SK-N-MC (cell line): ENCODE measurements around the gene FAM234B.

Experiments used
- DNase-seq: peaks from one replicate; pipeline ENCODE4 v3.0.0-alpha.2; 2011; ENCODE audit warnings: low read depth, low spot score
- H3K27ac ChIP-seq: fragments of 200-600 bp; sonication (generic); 2 replicates; pipeline ENCODE4 v1.5.1; 2016; ENCODE audit warnings: mixed run types
- H3K36me3 ChIP-seq: fragments of 200-600 bp; sonication (generic); 2 replicates; pipeline ENCODE4 v1.6.1; 2017; ENCODE audit warnings: antibody characterized with exemption, low read length, mixed read lengths; ENCODE audit not compliant: insufficient read depth
- H3K4me3 ChIP-seq: fragments of 200-600 bp; sonication (generic); 2 replicates; pipeline ENCODE4 v1.5.1; 2016
- H3K9ac ChIP-seq: fragments of 200-600 bp; sonication (generic); 2 replicates; pipeline ENCODE4 v1.8.0; 2017; ENCODE audit warnings: mixed run types, mixed read lengths; ENCODE audit not compliant: insufficient read length
- H3K9me3 ChIP-seq: fragments of 200-600 bp; sonication (generic); 2 replicates; pipeline ENCODE4 v1.6.1; 2017; ENCODE audit warnings: low read depth, mild to moderate bottlenecking, antibody characterized with exemption, low read length, moderate library complexity, mixed read lengths
- EZH2 ChIP-seq: fragments of 200-600 bp; sonication (generic); IDR thresholded peaks from one replicate; pipeline ENCODE4 v1.6.1; 2017; ENCODE audit warnings: antibody characterized with exemption
- FOXP2 ChIP-seq: optimal IDR thresholded peaks from 2 replicates; pipeline ENCODE3; 2011; ENCODE audit warnings: mild to moderate bottlenecking, moderate library complexity; ENCODE audit not compliant: insufficient read depth; ENCODE audit errors: extremely low read length, control extremely low read depth
- POLR2AphosphoS5 ChIP-seq: IDR thresholded peaks from 2 replicates; pipeline ENCODE4 v1.6.1; 2012; ENCODE audit warnings: mild to moderate bottlenecking, low read depth, low read length, borderline replicate concordance

The FAM234B gene

DNA sequence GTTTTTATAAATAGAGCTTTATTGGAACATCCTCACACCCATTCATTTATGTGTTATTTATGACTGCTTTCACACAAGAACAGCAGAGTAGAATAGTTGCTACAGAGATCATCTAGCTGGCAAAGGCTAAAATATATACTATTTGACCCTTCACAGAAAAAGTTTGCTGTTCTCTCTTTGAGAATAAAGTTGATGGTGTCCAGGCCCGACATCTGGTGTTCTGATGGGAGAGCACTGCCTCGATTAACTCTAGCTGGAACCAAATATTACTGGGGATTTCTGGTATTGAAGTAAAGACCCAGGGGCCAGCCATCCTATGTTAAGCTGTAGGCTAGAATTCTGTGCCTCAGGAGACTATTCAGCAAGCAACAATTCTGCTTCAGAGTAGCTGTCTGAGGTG, 21.8 kb downstream of the FAM234B start:
- H3K27ac ChIP-seq, result no peak overlapping the region
- DNase-seq, result no peak
- TF ChIP-seq FOXP2, result no peak
- TF ChIP-seq POLR2AphosphoS5, result no peak
- TF ChIP-seq EZH2, result no peak
- H3K9ac ChIP-seq, result no peak overlapping the region
- H3K9me3 ChIP-seq, result no peaks in the 10 kb centered on the region
- H3K36me3 ChIP-seq, result peaks cover 12% of the 10 kb centered on the region
- H3K4me3 ChIP-seq, result no peak overlapping the region

DNA sequence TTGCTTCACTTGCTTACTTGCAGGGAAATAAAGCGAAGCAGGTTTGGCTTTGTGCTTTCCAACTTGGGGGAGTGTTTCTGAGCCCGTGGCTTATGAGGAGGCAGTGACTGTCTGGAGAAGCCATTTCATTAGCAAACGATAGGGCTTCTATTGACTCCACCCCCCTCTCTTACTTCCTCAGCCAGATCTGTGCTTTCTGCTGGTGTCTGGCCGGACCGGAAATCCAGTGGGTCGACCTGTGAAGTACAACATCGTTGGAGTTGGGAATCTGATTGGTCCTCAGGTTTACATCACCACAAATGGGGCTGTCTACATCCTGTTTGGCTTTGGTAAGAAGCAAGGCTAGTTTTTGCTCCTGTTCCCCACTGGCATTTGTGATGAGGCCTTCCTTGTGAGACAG, 22.3 kb downstream of the FAM234B start:
- no peak overlapping the region for H3K27ac ChIP-seq
- H3K36me3 ChIP-seq, result peaks cover 11% of the 10 kb centered on the region
- H3K9me3 ChIP-seq, result no peaks in the 10 kb centered on the region
- no peak overlapping the region for H3K9ac ChIP-seq
- TF ChIP-seq POLR2AphosphoS5, result no peak
- no peak overlapping the region for H3K4me3 ChIP-seq
- no peak for DNase-seq

DNA sequence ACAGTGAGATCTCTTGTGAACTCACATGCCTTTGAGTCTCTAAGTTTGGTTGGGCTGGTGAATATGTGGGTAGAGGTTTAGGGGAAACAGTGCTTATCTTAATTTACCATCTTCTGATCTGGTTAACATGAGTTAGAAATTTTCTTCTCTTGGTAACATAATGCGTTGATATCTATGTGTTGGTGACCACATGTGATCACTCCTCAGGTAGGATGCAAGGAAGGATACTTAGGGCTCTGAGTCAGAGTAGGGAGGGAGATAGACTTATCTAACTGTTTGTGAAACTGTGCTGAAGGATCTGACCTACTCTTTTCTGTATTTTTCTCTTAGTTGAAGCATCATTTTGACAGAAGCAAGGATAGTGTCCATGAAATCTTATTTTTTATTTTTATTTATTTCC, 23.1 kb downstream of the FAM234B start:
- no peak overlapping the region for H3K9ac ChIP-seq
- H3K27ac ChIP-seq, result no peak overlapping the region
- no peaks in the 10 kb centered on the region for H3K9me3 ChIP-seq
- peaks cover 4% of the 10 kb centered on the region; the same call in 1 of the 2 replicates for H3K36me3 ChIP-seq
- H3K4me3 ChIP-seq, result no peak overlapping the region
- no peak for DNase-seq
- TF ChIP-seq POLR2AphosphoS5, result no peak
- TF ChIP-seq EZH2, result no peak
- TF ChIP-seq FOXP2, result no peak

DNA sequence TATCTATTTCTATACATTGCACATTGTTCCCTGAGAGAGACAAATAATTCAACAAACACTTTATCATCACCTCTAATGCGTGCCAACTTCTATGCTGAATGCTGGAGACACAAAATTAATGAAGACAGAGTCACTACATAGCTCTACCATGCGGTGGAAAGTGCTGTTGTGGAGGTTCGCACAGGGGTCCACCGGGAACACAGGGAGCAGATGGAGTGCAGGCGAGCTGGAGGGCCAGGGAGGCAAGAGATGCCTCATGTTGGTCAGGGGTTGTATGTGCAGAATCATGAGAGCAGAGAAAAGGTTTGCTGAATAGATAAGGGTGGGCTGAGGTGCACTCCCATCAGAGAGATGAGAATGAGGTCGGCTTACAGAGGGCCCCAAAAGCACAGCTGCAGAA, 25.2 kb downstream of the FAM234B start:
- Histone ChIP-seq H3K9ac (no peak overlapping the region), H3K27ac (no peak overlapping the region), H3K4me3 (no peak overlapping the region), H3K9me3 (no peaks in the 10 kb centered on the region), H3K36me3 (peaks cover 4% of the 10 kb centered on the region; the same call in 1 of the 2 replicates)
- no peak for DNase-seq
- no peak for TF ChIP-seq FOXP2
- no peak for TF ChIP-seq EZH2
- no peak for TF ChIP-seq POLR2AphosphoS5

DNA sequence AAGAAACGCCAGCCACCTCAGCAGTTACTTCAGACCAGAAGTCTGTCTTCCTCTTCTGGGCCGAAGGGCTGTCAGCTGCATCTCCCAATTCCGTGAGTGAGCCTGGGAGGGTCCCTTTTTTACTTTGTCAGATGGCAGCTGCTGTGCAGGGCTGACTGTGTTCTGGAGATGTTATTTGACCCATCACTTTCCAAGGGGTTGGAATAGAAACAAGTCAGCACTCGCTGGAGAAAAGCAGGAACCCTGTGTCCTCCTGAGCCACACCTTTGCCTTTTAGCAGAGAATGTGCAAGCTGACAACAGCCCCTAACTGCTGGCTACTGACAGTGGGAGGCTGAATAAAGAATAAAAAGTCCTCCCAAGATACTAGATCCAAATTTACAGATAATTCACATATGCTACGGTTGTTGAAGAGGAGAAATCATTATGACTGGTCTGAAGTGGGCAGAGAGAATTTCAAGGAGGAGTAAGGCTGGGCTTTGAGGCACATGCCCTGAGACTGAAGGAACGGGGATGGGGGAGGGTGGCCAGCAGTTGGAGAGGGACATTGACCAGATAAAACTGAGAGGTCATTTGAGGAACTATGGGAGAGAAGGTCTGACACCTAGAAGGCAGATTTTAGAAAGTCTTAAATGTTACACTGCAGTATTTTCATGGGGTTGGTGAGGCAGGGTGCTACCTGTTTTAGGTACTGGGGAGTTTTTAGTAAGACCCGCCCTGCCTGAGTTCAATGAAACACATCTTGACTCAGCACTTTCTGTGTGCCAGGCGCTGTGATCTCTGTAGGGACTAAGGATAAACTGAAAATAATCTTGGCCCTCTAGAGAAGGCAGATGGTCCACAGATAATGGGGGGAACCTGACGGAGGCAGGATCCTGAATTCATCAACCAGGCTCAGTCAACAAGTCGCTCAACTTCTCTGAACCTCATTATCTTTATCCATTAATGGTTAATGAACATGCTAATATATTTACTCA, 27.4 kb downstream of the FAM234B start:
- DNase-seq, result no peak
- no peaks in the 10 kb centered on the region for H3K9me3 ChIP-seq
- H3K36me3 ChIP-seq, result peaks cover 9% of the 10 kb centered on the region; the same call in 1 of the 2 replicates
- no peak overlapping the region for H3K4me3 ChIP-seq
- no peak for TF ChIP-seq POLR2AphosphoS5
- TF ChIP-seq EZH2, result no peak
- no peak overlapping the region for H3K27ac ChIP-seq
- no peak overlapping the region for H3K9ac ChIP-seq

DNA sequence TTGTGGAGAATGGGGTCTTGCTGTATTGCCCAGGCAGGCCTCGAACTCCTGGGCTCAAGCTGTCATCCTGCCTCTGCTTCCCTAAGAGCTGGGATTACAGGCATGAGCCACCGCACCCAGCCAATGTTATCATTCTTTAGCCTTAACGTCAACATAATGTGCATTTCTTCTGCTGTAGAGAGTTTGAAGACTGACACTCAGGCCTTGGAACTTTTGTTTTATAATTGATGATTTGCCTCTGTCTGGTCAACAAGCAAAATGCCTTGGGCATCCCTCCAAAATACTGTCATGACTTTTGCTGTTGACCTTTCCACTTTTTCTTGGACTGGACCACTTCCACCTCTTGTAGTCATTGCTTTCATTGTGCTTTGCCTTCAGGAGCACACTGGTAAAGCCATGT, 29.0 kb downstream of the FAM234B start:
- Histone ChIP-seq H3K36me3 (peaks cover 9% of the 10 kb centered on the region; the same call in 1 of the 2 replicates), H3K9ac (no peak overlapping the region), H3K9me3 (no peaks in the 10 kb centered on the region), H3K4me3 (no peak overlapping the region), H3K27ac (no peak overlapping the region)
- no peak for DNase-seq
- TF ChIP-seq POLR2AphosphoS5 (no peak), EZH2 (no peak), FOXP2 (no peak)

DNA sequence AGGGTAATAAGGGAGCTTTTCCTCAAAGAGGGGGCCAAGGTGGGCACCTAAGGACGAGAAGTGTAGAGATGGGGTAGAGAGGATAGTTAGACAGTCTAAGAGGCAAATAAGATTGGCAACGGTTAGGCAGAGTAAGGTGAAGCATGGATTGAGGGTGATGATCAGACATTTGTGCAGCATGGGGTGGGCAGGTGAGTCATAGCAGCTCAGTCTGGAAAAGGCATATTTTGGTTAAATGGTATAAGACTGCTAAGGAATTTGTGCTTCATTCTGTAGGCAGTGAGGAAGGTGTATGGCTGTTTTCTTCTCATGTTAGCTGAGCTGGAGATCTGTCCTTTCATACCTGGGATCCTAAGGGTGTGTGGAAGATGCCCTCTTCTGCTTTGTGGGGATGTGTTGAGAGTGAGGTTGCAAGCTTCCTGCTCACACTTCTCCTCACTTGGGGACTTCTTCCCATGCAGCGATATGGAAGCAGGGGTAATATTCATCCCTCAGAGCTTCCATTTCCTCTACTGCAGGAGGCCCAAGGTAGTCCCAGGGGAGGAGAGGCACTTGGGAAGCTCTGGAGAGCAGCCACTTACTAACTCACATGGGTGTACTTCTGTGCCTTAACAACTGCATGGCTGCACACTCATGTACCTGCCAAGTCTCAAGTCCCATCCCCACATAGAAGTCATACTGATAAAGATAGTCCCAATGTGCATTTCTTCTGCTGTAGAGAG, 30.4 kb downstream of the FAM234B start:
- TF ChIP-seq POLR2AphosphoS5 (no peak), EZH2 (no peak), FOXP2 (no peak)
- Histone ChIP-seq H3K9me3 (no peaks in the 10 kb centered on the region), H3K9ac (no peak overlapping the region), H3K4me3 (no peak overlapping the region), H3K36me3 (peaks cover 9% of the 10 kb centered on the region; the same call in 1 of the 2 replicates), H3K27ac (no peak overlapping the region)
- DNase-seq, result no peak

DNA sequence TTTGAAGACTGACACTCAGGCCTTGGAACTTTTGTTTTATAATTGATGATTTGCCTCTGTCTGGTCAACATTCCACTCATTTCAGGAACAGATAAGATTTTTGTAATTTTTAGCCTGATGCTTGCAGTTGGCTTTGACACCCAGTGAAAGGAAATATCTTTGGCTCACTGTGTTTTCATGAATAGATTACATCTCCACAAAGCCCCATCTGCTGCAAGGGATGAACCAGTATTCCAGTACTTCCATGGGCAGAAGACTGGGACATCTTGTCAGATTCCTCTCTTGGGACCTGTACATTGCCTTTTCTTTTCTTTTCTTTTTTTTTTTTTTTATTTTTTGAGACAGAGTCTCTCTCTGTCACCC, 30.9 kb downstream of the FAM234B start:
- TF ChIP-seq POLR2AphosphoS5, result no peak
- no peak for TF ChIP-seq FOXP2
- no peak for TF ChIP-seq EZH2
- no peak for DNase-seq
- H3K36me3 ChIP-seq, result peaks cover 12% of the 10 kb centered on the region; the same call in 1 of the 2 replicates
- no peak overlapping the region for H3K9ac ChIP-seq
- H3K4me3 ChIP-seq, result no peak overlapping the region
- H3K9me3 ChIP-seq, result no peaks in the 10 kb centered on the region
- H3K27ac ChIP-seq, result no peak overlapping the region
